H1 (cell line): ENCODE results near the gene RMDN2. TPM values are rescaled to one million over a fixed set of nuclear protein-coding genes. Genes with fewer than 3 reads are reported as not detected.
A peak's percentile ranks its signal among the peaks of the same experiment; 100 is the strongest.

Experiments
- CTCF ChIA-PET: fragments of 300-600 bp; sonication (Branson Sonifier 250); formaldehyde crosslinking; loops from one replicate; lab custom pipeline; 2021; ENCODE audit not compliant: partially characterized antibody; lab: Charles Lee
- POLR2A ChIA-PET: fragments of 300-600 bp; sonication (Branson Sonifier 250); formaldehyde crosslinking; loops from one replicate; lab custom pipeline; 2021; ENCODE audit warnings: inconsistent platforms; ENCODE audit not compliant: partially characterized antibody; lab: Charles Lee
- DNase-seq, 2 experiments: peaks; one replicate each; pipeline versions ENCODE4 v3.0.0 to v3.0.0-alpha.2; 2010 to 2022; ENCODE audit warnings: low spot score in 2 of 2, low read depth in 1 of 2, mixed read lengths in 1 of 2
- FAIRE-seq: peaks from 2 replicates; lab custom pipeline; 2011; peaks lifted over from hg19 to GRCh38; lab: Jason Lieb, UNC
- H2AFZ ChIP-seq: 2 replicates; pipeline ENCODE4 v1.8.1; 2012; ENCODE audit warnings: low read length, inconsistent platforms
- H2AK5ac ChIP-seq: 2 replicates; pipeline ENCODE4 v1.6.1; 2013; ENCODE audit warnings: low read depth, low read length
- H2BK120ac ChIP-seq: replicated peaks from 2 replicates; pipeline ENCODE3; 2013; ENCODE audit warnings: low read depth, low read length, inconsistent platforms
- H2BK12ac ChIP-seq: 2 replicates; pipeline ENCODE4 v1.6.1; 2013; ENCODE audit warnings: low read depth, low read length
- H2BK15ac ChIP-seq: 2 replicates; pipeline ENCODE4 v1.6.1; 2013; ENCODE audit warnings: low read length
- H2BK20ac ChIP-seq: 2 replicates; pipeline ENCODE4 v1.6.1; 2013; ENCODE audit warnings: low read length
- H2BK5ac ChIP-seq: 2 replicates; pipeline ENCODE4 v1.6.1; 2013; ENCODE audit warnings: low read depth, low read length
- H3K14ac ChIP-seq: 2 replicates; pipeline ENCODE4 v1.6.1; 2013; ENCODE audit warnings: inconsistent platforms; ENCODE audit not compliant: insufficient read length
- H3K18ac ChIP-seq: 2 replicates; pipeline ENCODE4 v1.6.1; 2013; ENCODE audit warnings: low read length; ENCODE audit errors: extremely low read depth
- H3K23ac ChIP-seq: 2 replicates; pipeline ENCODE4 v1.6.1; 2013; ENCODE audit warnings: inconsistent platforms; ENCODE audit not compliant: insufficient read length
- H3K23me2 ChIP-seq: 2 replicates; pipeline ENCODE4 v1.6.1; 2013; ENCODE audit warnings: low read depth, low read length
- H3K27ac ChIP-seq: 2 replicates; pipeline ENCODE4 v1.6.1; 2011; ENCODE audit warnings: low read depth, low read length, inconsistent platforms
- H3K27me3 ChIP-seq, 4 experiments: replicated peaks in 1 of 4; 1 replicate in 1 of 4; 2 replicates in 3 of 4; pipeline versions ENCODE4 v1.6.1 to v1.8.1; 2011 to 2013; ENCODE audit warnings: low read length in 3 of 4, mild to moderate bottlenecking in 3 of 4, inconsistent platforms in 2 of 4, mixed read lengths in 2 of 4, moderate library complexity in 1 of 4; ENCODE audit not compliant: control insufficient read depth in 3 of 4, insufficient read depth in 3 of 4; ENCODE audit errors: extremely low read depth in 1 of 4
- H3K36me3 ChIP-seq, 4 experiments: 2 replicates each; pipeline versions ENCODE4 v1.6.1 to v1.8.1; 2011 to 2013; ENCODE audit warnings: mild to moderate bottlenecking in 4 of 4, low read length in 3 of 4, moderate library complexity in 2 of 4, control low read depth in 1 of 4, inconsistent platforms in 1 of 4; ENCODE audit not compliant: insufficient read depth in 4 of 4, control insufficient read depth in 2 of 4
- H3K4ac ChIP-seq: replicated peaks from 2 replicates; pipeline ENCODE3; 2013; ENCODE audit warnings: low read length, low read depth, mixed read lengths, inconsistent platforms; ENCODE audit not compliant: insufficient read length
- H3K4me1 ChIP-seq, 4 experiments: replicated peaks in 1 of 4; 1 replicate in 1 of 4; 2 replicates in 3 of 4; pipeline versions ENCODE4 v1.6.1 to v1.8.1; 2011 to 2013; ENCODE audit warnings: low read length in 3 of 4, inconsistent platforms in 2 of 4, mixed read lengths in 1 of 4; ENCODE audit not compliant: insufficient read depth in 4 of 4, control insufficient read depth in 3 of 4
- H3K4me2 ChIP-seq, 2 experiments: 2 replicates each; pipeline versions ENCODE4 v1.6.1 to v1.8.1; 2011 to 2013; ENCODE audit warnings: low read depth in 2 of 2, low read length in 2 of 2, control low read depth in 1 of 2, inconsistent platforms in 1 of 2, mild to moderate bottlenecking in 1 of 2; ENCODE audit not compliant: insufficient read depth in 1 of 2
- H3K4me3 ChIP-seq, 4 experiments: fragments of 200-600, 300-600 bp in 1 of 4; sonication (generic), shearing (Covaris generic), sonication (Bioruptor Twin) in 1 of 4; 2 replicates each; pipeline versions ENCODE4 v1.5.1 to v1.8.1; 2011 to 2016; ENCODE audit warnings: low read length in 4 of 4, low read depth in 3 of 4, control low read depth in 2 of 4, inconsistent platforms in 2 of 4, mild to moderate bottlenecking in 2 of 4, mixed read lengths in 1 of 4, moderate library complexity in 1 of 4; ENCODE audit not compliant: insufficient read depth in 2 of 4; ENCODE audit errors: extremely low read depth in 1 of 4
- H3K56ac ChIP-seq: replicated peaks from 2 replicates; pipeline ENCODE3; 2013; ENCODE audit warnings: low read depth, mild to moderate bottlenecking, mixed read lengths, low read length, inconsistent platforms; ENCODE audit not compliant: insufficient read length
- H3K79me1 ChIP-seq: 2 replicates; pipeline ENCODE4 v1.6.1; 2013; ENCODE audit warnings: low read depth, low read length, control low read depth
- H3K79me2 ChIP-seq, 2 experiments: 2 replicates each; pipeline versions ENCODE4 v1.6.1 to v1.8.1; 2012 to 2013; ENCODE audit warnings: low read length in 2 of 2, mild to moderate bottlenecking in 2 of 2, inconsistent platforms in 1 of 2; ENCODE audit not compliant: insufficient read depth in 2 of 2, control insufficient read depth in 1 of 2
- H3K9ac ChIP-seq, 4 experiments: replicated peaks in 1 of 4; 1 replicate in 1 of 4; 2 replicates in 3 of 4; pipeline versions ENCODE4 v1.6.1 to v1.8.1; 2011 to 2013; ENCODE audit warnings: low read depth in 3 of 4, low read length in 3 of 4, control low read depth in 2 of 4, mild to moderate bottlenecking in 2 of 4, moderate library complexity in 2 of 4, inconsistent platforms in 1 of 4; ENCODE audit errors: extremely low read depth in 1 of 4
- H3K9me3 ChIP-seq, 2 experiments: 2 replicates each; pipeline versions ENCODE4 v1.6.1 to v1.8.1; 2012 to 2013; ENCODE audit warnings: mild to moderate bottlenecking in 2 of 2, moderate library complexity in 2 of 2, control low read depth in 1 of 2, inconsistent platforms in 1 of 2, low read depth in 1 of 2, low read length in 1 of 2, mixed read lengths in 1 of 2; ENCODE audit not compliant: insufficient read depth in 2 of 2
- H4K20me1 ChIP-seq, 2 experiments: replicated peaks in 1 of 2; 2 replicates each; pipeline versions ENCODE3 to v1.8.1; 2011 to 2013; ENCODE audit warnings: inconsistent platforms in 2 of 2, low read length in 2 of 2, mild to moderate bottlenecking in 1 of 2; ENCODE audit not compliant: insufficient read depth in 2 of 2, control insufficient read depth in 1 of 2
- H4K5ac ChIP-seq: 2 replicates; pipeline ENCODE4 v1.6.1; 2013; ENCODE audit warnings: low read length, low read depth, mixed read lengths, inconsistent platforms; ENCODE audit not compliant: insufficient read length
- H4K8ac ChIP-seq: 2 replicates; pipeline ENCODE4 v1.8.0; 2013; ENCODE audit warnings: mild to moderate bottlenecking, moderate library complexity, low read length, inconsistent platforms; ENCODE audit not compliant: insufficient read depth; ENCODE audit errors: extremely low read depth
- H4K91ac ChIP-seq: replicated peaks from 2 replicates; pipeline ENCODE3; 2013; ENCODE audit warnings: low read length, mixed read lengths, inconsistent platforms; ENCODE audit not compliant: insufficient read length
- BACH1 ChIP-seq: IDR thresholded peaks from 2 replicates; pipeline ENCODE4 v1.6.1; 2012; ENCODE audit warnings: low read length, improper control_type of control experiment
- BCL11A ChIP-seq, 2 experiments: IDR thresholded peaks; one replicate each; pipeline ENCODE4 v1.6.1; 2011; ENCODE audit warnings: low read depth in 2 of 2, low read length in 2 of 2, mild to moderate bottlenecking in 2 of 2
- BRCA1 ChIP-seq: IDR thresholded peaks from 2 replicates; pipeline ENCODE4 v1.6.1; 2012; ENCODE audit warnings: low read depth, low read length, improper control_type of control experiment
- CBX8 ChIP-seq: fragments of 300-800, 300-1000 bp; sonication (generic); IDR thresholded peaks from 2 replicates; pipeline ENCODE4 v1.7.1; 2016; ENCODE audit warnings: low read depth, low read length, borderline replicate concordance
- CEBPB ChIP-seq: IDR thresholded peaks from 2 replicates; pipeline ENCODE4 v1.6.1; 2012; ENCODE audit warnings: low read depth, low read length
- GABPA ChIP-seq: IDR thresholded peaks from 2 replicates; pipeline ENCODE4 v1.6.1; 2011; ENCODE audit warnings: mild to moderate bottlenecking, low read length, moderate library complexity, borderline replicate concordance; ENCODE audit not compliant: insufficient read depth
- KDM1A ChIP-seq: fragments of 200-600, 300-600 bp; sonication (generic); IDR thresholded peaks from 2 replicates; pipeline ENCODE4 v1.7.1; 2016; ENCODE audit warnings: mild to moderate bottlenecking, low read length, borderline replicate concordance
- NANOG ChIP-seq: IDR thresholded peaks from 2 replicates; pipeline ENCODE4 v1.6.1; 2011; ENCODE audit warnings: low read length, low read depth, mild to moderate bottlenecking, inconsistent platforms; ENCODE audit not compliant: insufficient read depth, poor library complexity, severe bottlenecking
- POLR2A ChIP-seq, 2 experiments: IDR thresholded peaks; 1 replicate in 1 of 2; 2 replicates in 1 of 2; pipeline ENCODE4 v1.6.1; 2011; ENCODE audit warnings: low read depth in 2 of 2, low read length in 2 of 2, mild to moderate bottlenecking in 2 of 2; ENCODE audit errors: control extremely low read depth in 1 of 2
- RBBP5 ChIP-seq: IDR thresholded peaks from 2 replicates; pipeline ENCODE4 v1.7.1; 2012; ENCODE audit warnings: low read depth, mild to moderate bottlenecking, inconsistent platforms, low read length, moderate library complexity, borderline replicate concordance
- SIRT6 ChIP-seq: IDR thresholded peaks from one replicate; pipeline ENCODE4 v1.7.1; 2012; ENCODE audit warnings: low read length, inconsistent platforms
- SP1 ChIP-seq: IDR thresholded peaks from 2 replicates; pipeline ENCODE4 v1.6.1; 2011; ENCODE audit warnings: low read depth, low read length
- SP4 ChIP-seq: IDR thresholded peaks from 2 replicates; pipeline ENCODE4 v1.6.1; 2012; ENCODE audit warnings: low read length, inconsistent platforms
- TAF7 ChIP-seq: optimal IDR thresholded peaks from 2 replicates; pipeline ENCODE3; 2011; ENCODE audit warnings: low read depth, mild to moderate bottlenecking, inconsistent platforms, low read length, moderate library complexity, borderline replicate concordance
- TEAD4 ChIP-seq: IDR thresholded peaks from 2 replicates; pipeline ENCODE4 v1.6.1; 2012; ENCODE audit warnings: low read depth, low read length, inconsistent platforms, mixed read lengths
- YY1 ChIP-seq: IDR thresholded peaks from 2 replicates; pipeline ENCODE4 v1.6.1; 2011; ENCODE audit warnings: low read depth, mild to moderate bottlenecking, low read length
- WGBS, 2 experiments: shearing (Covaris generic) in 1 of 2; methylation state at CpG; one replicate each; pipeline versions ENCODE4 v1.1.6 to v1.1.7; 2013 to 2015; ENCODE audit warnings: low lambda C conversion rate in 2 of 2, mixed read lengths in 2 of 2, inconsistent platforms in 1 of 2, low coverage in 1 of 2, missing lambda C conversion rate in 1 of 2; ENCODE audit not compliant: insufficient replicate concordance in 2 of 2, insufficient coverage in 1 of 2, insufficient read length in 1 of 2; ENCODE audit errors: extremely low coverage in 1 of 2, missing lambda C conversion rate in 1 of 2; 5-methylcytosine and 5-hydroxymethylcytosine counted together
- polyA plus RNA-seq, 7 experiments: library from polyadenylated mRNA; depleted of rRNA in 3 of 7; stranded (reverse) in 5 of 7; unstranded in 2 of 7; fragments of >200 nt in 5 of 7; fragments of 200-250 nt in 2 of 7; gene quantifications; 1 replicate in 5 of 7; 2 replicates in 1 of 7; 4 replicates in 1 of 7; pipeline versions ENCODE4 v1.2.1 to v1.2.3, GENCODE V29; 2011 to 2013; ENCODE audit warnings: missing spikeins in 2 of 7, mixed read lengths in 2 of 7
- total RNA-seq: library from RNA; stranded (reverse); fragmentation: NEBNext Ultra II Directional; extraction: Animal tissue kit (Norgen Biotek cat#: 25700); gene quantifications from 2 replicates; pipeline ENCODE4 v1.2.1, GENCODE V29; 2021

Gene RMDN2
- total and polyA plus RNA-seq, 2 of the 8 experiments (the other 6 are each of a cell fraction or from before 2014, with no cell fraction given) = 0.53 to 3.0 TPM

GRCh38 chr2:37926635-37927034, 1.5 kb downstream of the RMDN2 start:
- H3K56ac ChIP-seq = no peak overlapping the region
- no peaks in the 10 kb centered on the region for H3K4me1 ChIP-seq
- no peaks in the 10 kb centered on the region for H3K79me1 ChIP-seq
- H3K4ac ChIP-seq = no peak overlapping the region
- ChIA-PET POLR2A (no interaction called here), CTCF (interaction anchor here (0.6 to 1.5 kb wide), 3 partner anchors 12 to 359 kb away, joined by 3 to 4 read pairs (median 4); no protein-coding TSS in a partner anchor)
- H3K27ac ChIP-seq = no peak overlapping the region
- H3K18ac ChIP-seq = no peak overlapping the region
- no peak overlapping the region for H3K23ac ChIP-seq
- FAIRE-seq = no peak
- peak overlapping the region in 1 of 2 experiments; percentile 71; a peak in 1 of 4 replicates for H3K4me2 ChIP-seq
- no peak overlapping the region for H3K14ac ChIP-seq
- DNase-seq = no peak
- H3K27me3 ChIP-seq = peaks cover 0 to 3% (median 1%) of the 10 kb centered on the region in 4 experiments; a peak in 1 of 7 replicates
- H3K23me2 ChIP-seq = peaks cover 5% of the 10 kb centered on the region
- no peak overlapping the region for H2AK5ac ChIP-seq
- H2BK15ac ChIP-seq = no peak overlapping the region
- H4K91ac ChIP-seq = no peak overlapping the region
- no peak overlapping the region for H4K5ac ChIP-seq
- no peaks in the 10 kb centered on the region for H3K79me2 ChIP-seq
- H2BK20ac ChIP-seq = no peak overlapping the region
- no peak overlapping the region for H2AFZ ChIP-seq
- no peaks in the 10 kb centered on the region for H3K9me3 ChIP-seq
- H2BK5ac ChIP-seq = no peak overlapping the region
- H4K8ac ChIP-seq = no peak overlapping the region
- H2BK120ac ChIP-seq = no peak overlapping the region
- H3K36me3 ChIP-seq = no peaks in the 10 kb centered on the region
- H2BK12ac ChIP-seq = no peak overlapping the region
- 98% methylated on average over 6 of the region's 6 CpGs; no CpG with 5 or more reads in 1 of the 2 experiments for WGBS, 2 experiments
- no peak overlapping the region for H3K4me3 ChIP-seq
- H3K9ac ChIP-seq = no peak overlapping the region
- no peaks in the 10 kb centered on the region for H4K20me1 ChIP-seq
- TF ChIP-seq CEBPB (no peak), RBBP5 (no peak), BACH1 (no peak), NANOG (no peak), CBX8 (no peak), BCL11A (IDR thresholded peaks at IDR 0.05; ENCODE audit: low read depth in 2 of 2, low read length in 2 of 2) (no peak), TAF7 (no peak), YY1 (no peak), GABPA (no peak), SP4 (no peak), SP1 (no peak), TEAD4 (no peak), BRCA1 (no peak), SIRT6 (no peak), KDM1A (no peak), POLR2A (IDR thresholded peaks at IDR 0.05; ENCODE audit: control extremely low read depth in 1 of 2, low read depth in 2 of 2, low read length in 2 of 2) (no peak)
